NT2/D1 (cell line): Measurements from ENCODE around the gene TPRA1.

Experiments used
- DNase-seq: peaks from one replicate; pipeline ENCODE4 v3.0.0-alpha.2; 2011; ENCODE audit warnings: low read depth, low spot score
- H3K27me3 ChIP-seq: 2 replicates; pipeline ENCODE4 v1.6.0; 2011; ENCODE audit warnings: mild to moderate bottlenecking; ENCODE audit not compliant: insufficient read length, insufficient read depth
- H3K36me3 ChIP-seq: 2 replicates; pipeline ENCODE4 v1.6.1; 2011; ENCODE audit warnings: mild to moderate bottlenecking, low read length, mixed read lengths; ENCODE audit not compliant: insufficient read depth, insufficient read length
- H3K4me1 ChIP-seq: 2 replicates; pipeline ENCODE4 v1.5.1; 2011; ENCODE audit not compliant: insufficient read depth, insufficient read length
- H3K4me3 ChIP-seq: 2 replicates; pipeline ENCODE4 v1.5.1; 2011; ENCODE audit warnings: low read depth; ENCODE audit not compliant: insufficient read length
- H3K9ac ChIP-seq: 2 replicates; pipeline ENCODE4 v1.6.0; 2011; ENCODE audit warnings: low read depth; ENCODE audit not compliant: insufficient read length
- H3K9me3 ChIP-seq: 2 replicates; pipeline ENCODE4 v1.5.1; 2011; ENCODE audit warnings: mild to moderate bottlenecking, low read length; ENCODE audit not compliant: insufficient read depth
- SUZ12 ChIP-seq: IDR thresholded peaks from 2 replicates; pipeline ENCODE4 v1.6.1; 2011; ENCODE audit not compliant: insufficient read length, insufficient read depth; ENCODE audit errors: extremely low read depth
- YY1 ChIP-seq: IDR thresholded peaks from 2 replicates; pipeline ENCODE4 v1.6.1; 2011; ENCODE audit not compliant: insufficient read length, insufficient read depth
- ZNF274 ChIP-seq: IDR thresholded peaks from 2 replicates; pipeline ENCODE4 v1.6.1; 2011; ENCODE audit warnings: mild to moderate bottlenecking, low read depth, low read length

TPRA1 gene

GRCh38 chr3:127598841-127599570, 8.5 kb upstream of the TPRA1 start:
- TF ChIP-seq SUZ12: no peak
- no peak for TF ChIP-seq YY1
- TF ChIP-seq ZNF274: no peak
- DNase-seq: no peak
- Histone ChIP-seq H3K4me1 (peaks cover 6% of the 10 kb centered on the region), H3K4me3 (peak overlapping the region; percentile 94), H3K27me3 (no peaks in the 10 kb centered on the region), H3K9me3 (no peaks in the 10 kb centered on the region), H3K36me3 (peaks cover 48% of the 10 kb centered on the region), H3K9ac (peak overlapping the region; percentile 99)

- no peak for DNase-seq
- Histone ChIP-seq H3K9ac (peak overlapping the region; percentile 68), H3K9me3 (no peaks in the 10 kb centered on the region), H3K27me3 (no peaks in the 10 kb centered on the region), H3K4me1 (peaks cover 6% of the 10 kb centered on the region), H3K4me3 (peak overlapping the region; percentile 94), H3K36me3 (peaks cover 44% of the 10 kb centered on the region)
- TF ChIP-seq ZNF274 (no peak), SUZ12 (no peak), YY1 (no peak)
Observed at GRCh38 chr3:127597020-127597771, 6.7 kb upstream of the TPRA1 start.

GRCh38 chr3:127595303-127595702, 4.8 kb upstream of the TPRA1 start:
- Histone ChIP-seq H3K36me3 (peaks cover 26% of the 10 kb centered on the region), H3K27me3 (no peaks in the 10 kb centered on the region), H3K4me3 (no peak overlapping the region), H3K4me1 (peaks cover 9% of the 10 kb centered on the region), H3K9me3 (no peaks in the 10 kb centered on the region), H3K9ac (no peak overlapping the region)
- DNase-seq: no peak
- TF ChIP-seq YY1 (no peak), SUZ12 (no peak), ZNF274 (no peak)

GRCh38 chr3:127593178-127593577, 2.6 kb upstream of the TPRA1 start:
- Histone ChIP-seq H3K4me1 (peaks cover 9% of the 10 kb centered on the region), H3K27me3 (peaks cover 3% of the 10 kb centered on the region)

GRCh38 chr3:127590282-127590592, 296 bp downstream of the TPRA1 start:
- H3K4me1 ChIP-seq: peaks cover 11% of the 10 kb centered on the region
- H3K36me3 ChIP-seq: peaks cover 38% of the 10 kb centered on the region
- DNase-seq: no peak
- H3K9ac ChIP-seq: peak overlapping the region; percentile 96
- peak overlapping the region; percentile 89 for H3K4me3 ChIP-seq
- peaks cover 3% of the 10 kb centered on the region for H3K27me3 ChIP-seq
- H3K9me3 ChIP-seq: no peaks in the 10 kb centered on the region
- TF ChIP-seq ZNF274: no peak
- no peak for TF ChIP-seq SUZ12
- TF ChIP-seq YY1: no peak

More at GRCh38 chr3:127593178-127593577, 2.6 kb upstream of the TPRA1 start:
- Histone ChIP-seq H3K4me3 (no peak overlapping the region), H3K36me3 (peaks cover 14% of the 10 kb centered on the region), H3K9me3 (no peaks in the 10 kb centered on the region), H3K9ac (no peak overlapping the region)
- no peak for DNase-seq
- TF ChIP-seq SUZ12 (no peak), ZNF274 (no peak), YY1 (no peak)

- TF ChIP-seq ZNF274 (no peak), SUZ12 (no peak), YY1 (no peak)
Observed at GRCh38 chr3:127589600-127590281, 792 bp downstream of the TPRA1 start.

More at GRCh38 chr3:127589600-127590281, 792 bp downstream of the TPRA1 start:
- H3K4me3 ChIP-seq: peak overlapping the region; percentile 89
- peaks cover 42% of the 10 kb centered on the region for H3K36me3 ChIP-seq
- H3K9ac ChIP-seq: peak overlapping the region; percentile 96
- H3K27me3 ChIP-seq: peaks cover 3% of the 10 kb centered on the region
- H3K9me3 ChIP-seq: no peaks in the 10 kb centered on the region
- H3K4me1 ChIP-seq: peaks cover 11% of the 10 kb centered on the region
- no peak for DNase-seq
